NCI-H146 (cell line): Measurements from ENCODE around the gene ANKMY2.

Source experiments
- DNase-seq: peaks from one replicate; lab custom pipeline; 2025; lab: John Stamatoyannopoulos, UW

Gene ANKMY2

GRCh38 chr7:16579216-16579615 lies 66.3 kb downstream of the ANKMY2 start:
- DNase-seq: no peak

DNA sequence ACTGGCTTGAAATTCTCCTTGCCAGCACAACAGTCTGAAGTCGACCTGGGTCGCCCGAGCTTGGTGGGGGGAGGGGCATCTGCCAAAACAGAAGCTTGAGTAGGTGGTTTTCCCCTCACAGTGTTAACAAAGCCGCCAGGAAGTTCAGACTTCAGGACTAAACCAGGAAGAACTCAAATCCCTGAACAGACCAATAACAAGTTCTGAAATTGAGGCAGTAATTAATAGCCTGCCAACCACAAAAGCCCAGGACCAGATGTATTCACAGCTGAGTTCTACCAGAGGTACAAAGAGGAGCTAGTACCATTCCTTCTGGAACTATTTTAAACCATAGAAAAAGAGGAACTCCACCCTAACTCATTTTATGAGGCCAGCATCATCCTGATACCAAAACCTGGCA lies 73.6 kb downstream of the ANKMY2 start:
- DNase-seq: no peak

DNA sequence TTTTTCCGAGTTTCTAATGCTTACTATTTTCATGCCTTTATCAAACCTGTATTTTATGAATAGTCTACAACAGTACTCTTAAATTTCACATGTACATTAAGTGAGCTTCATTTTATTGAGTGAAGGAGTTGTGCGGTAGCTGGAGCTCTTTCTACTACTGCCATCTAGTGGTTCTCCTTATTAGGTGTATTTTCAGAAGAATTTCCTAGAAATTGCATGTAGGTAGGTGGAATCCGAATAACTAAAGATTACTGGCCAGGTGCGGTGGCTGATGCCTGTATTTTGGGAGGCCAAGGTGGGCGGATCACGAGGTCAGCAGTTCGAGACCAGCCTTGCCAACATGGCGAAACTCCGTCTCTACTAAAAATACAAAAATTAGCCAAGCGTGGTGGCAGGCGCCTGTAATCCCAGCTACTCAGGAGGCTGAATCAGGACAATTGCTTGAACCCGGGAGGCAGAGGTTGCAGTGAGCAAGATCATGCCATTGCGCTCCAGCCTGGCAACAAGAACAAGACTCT lies 80.6 kb downstream of the ANKMY2 start:
- DNase-seq: peak; percentile 65

- DNase-seq: no peak
Measured at GRCh38 chr7:16564023-16564380, 81.6 kb downstream of the ANKMY2 start.

GRCh38 chr7:16563281-16564022 lies 82.1 kb downstream of the ANKMY2 start:
- DNase-seq: no peak

DNA sequence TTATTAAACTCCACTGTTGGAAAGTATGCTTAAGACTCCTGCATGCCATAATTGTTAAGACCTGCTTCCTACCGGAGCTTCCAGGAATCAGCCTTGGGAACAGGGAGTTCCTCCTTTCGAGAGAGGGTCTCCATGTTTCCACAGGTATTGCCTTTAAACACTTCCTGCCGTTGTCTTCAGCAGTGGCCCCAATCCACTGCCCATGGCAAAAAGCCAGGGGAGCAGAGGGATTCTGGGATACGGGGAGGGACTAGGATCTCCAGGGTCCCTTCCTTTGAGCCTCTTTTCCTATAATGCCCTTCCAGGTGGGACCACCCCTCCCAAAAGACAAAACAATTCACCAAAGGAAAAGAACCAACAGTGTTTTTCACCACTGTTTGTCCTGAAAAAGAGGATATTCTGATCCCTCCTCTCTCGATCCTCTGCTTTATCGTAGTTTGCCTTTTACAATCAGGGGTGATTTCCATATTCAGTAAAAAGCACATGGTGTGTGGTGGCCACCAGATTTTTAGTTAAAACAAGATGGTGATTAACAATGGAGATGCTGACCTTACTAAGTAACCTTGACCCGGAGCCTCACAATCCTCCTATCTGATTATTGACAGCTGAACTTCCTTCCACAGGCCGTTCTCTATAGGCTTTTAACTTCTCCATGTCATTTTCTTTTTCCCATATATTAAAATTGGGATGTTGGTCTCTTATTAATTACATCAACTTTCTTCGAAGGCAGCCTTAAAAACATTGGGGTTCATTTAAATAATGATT lies 82.9 kb downstream of the ANKMY2 start:
- no peak for DNase-seq

DNA sequence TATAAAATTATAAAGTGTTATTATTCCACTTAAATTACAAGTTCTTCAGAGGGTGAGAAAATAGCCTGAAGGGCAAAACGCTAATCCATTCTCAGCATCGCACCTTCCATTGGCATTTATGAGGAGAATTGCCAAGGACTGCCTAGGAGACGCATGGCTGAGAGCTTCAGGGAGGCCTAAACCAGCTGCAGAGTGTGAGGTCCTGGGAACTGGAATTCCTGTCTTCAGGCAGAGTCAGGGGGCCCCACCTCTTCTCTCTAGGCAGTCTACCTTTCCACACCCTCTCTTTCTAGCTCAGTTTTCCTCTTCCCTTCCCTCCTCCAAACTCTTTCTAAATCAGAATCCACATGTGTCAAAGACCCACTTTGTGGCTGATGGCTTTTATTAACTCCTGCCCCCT lies 83.6 kb downstream of the ANKMY2 start:
- no peak for DNase-seq

DNA sequence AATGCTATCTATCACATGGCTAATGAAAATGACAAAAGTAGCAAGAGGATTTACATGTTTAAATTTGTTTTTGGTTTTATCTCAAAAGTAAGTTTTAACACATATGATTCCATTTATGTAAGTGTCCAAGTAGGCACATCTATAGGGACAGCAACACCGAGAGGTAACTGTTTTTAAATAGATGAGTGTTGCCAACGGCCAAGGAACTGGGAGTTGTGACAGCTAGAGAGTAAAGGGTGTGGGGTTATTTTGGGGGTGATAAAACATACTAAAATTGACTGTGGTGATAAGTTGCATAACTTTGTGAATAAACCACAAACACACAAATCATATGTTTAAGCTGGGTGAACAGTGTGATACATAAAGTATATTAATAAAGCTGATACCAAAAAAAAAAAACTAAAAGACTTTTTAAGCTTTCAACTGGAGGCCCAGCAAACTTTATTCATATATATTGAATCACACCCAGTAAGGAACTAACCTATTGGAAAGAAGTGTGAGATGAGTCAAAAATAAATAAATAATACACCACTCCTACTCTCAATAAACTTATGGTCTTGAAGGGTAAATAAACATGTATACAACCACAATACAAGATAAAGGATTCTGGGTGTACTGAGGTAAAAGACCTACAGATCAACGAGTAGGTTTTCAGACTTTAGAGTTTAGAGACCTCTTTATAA lies 85.9 kb downstream of the ANKMY2 start:
- no peak for DNase-seq

DNA sequence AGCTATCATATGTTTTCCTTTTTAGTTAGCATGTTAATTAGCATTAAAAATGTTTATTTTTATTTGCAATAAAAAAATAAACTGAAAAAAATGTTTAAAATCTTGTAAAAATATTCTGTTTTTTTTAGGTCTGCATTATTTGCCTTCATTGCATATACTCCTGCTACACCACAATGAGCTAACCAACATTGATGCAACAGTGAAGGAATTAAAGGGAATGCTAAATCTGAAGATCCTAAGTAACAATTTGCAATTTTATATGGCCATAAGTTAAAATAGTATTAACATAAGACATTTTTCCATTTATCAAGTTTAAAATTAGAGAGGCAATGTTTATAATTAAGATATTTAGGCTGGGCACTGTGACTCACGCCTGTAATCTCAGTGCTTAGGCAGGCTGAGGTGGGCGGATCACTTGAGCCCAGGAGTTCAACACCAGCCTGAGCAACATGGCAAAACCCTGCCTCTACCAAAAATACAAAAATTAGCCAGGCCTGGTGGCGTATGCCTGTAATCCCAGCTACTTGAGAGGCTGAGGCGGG lies 86.7 kb downstream of the ANKMY2 start:
- no peak for DNase-seq

GRCh38 chr7:16556359-16556758 lies 89.2 kb downstream of the ANKMY2 start:
- DNase-seq: no peak

- DNase-seq: no peak
Measured at GRCh38 chr7:16554518-16555236, 90.9 kb downstream of the ANKMY2 start.

DNA sequence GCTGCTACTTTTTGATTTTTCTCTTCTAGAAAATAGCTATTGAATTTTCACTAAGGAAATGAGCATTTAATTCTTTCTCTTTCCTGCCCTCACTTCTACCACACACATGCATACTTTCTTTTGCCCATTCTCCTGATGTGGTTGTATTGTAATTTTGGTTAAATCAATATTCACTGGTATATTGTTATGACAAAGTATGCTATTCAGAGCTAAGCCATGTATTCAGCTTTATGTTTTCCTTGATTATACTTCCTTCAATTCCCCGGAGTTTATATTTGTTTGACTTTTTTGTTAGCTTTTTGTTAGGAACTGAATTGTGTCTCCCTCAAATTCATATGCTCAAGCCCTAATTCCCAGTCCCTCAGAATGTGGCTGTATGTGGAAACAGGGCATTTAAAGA lies 94.9 kb downstream of the ANKMY2 start:
- no peak for DNase-seq
